OCI-LY3 (cell line): Measurements from ENCODE around the gene TNS3.

Experiments
- EZH2phosphoT487 ChIP-seq: fragments of 200-600 bp; shearing (Covaris generic); IDR thresholded peaks from 2 replicates; pipeline ENCODE4 v1.6.1; 2018; ENCODE audit warnings: antibody characterized with exemption, mixed run types, low read depth
- TF ChIP-seq, protein P1 (sequence below): fragments of 200-600, 300-600 bp; sonication (generic); IDR thresholded peaks from 2 replicates; pipeline ENCODE4 v1.5.1; 2014; ENCODE audit warnings: antibody characterized with exemption, low read length, low read depth

DNA sequence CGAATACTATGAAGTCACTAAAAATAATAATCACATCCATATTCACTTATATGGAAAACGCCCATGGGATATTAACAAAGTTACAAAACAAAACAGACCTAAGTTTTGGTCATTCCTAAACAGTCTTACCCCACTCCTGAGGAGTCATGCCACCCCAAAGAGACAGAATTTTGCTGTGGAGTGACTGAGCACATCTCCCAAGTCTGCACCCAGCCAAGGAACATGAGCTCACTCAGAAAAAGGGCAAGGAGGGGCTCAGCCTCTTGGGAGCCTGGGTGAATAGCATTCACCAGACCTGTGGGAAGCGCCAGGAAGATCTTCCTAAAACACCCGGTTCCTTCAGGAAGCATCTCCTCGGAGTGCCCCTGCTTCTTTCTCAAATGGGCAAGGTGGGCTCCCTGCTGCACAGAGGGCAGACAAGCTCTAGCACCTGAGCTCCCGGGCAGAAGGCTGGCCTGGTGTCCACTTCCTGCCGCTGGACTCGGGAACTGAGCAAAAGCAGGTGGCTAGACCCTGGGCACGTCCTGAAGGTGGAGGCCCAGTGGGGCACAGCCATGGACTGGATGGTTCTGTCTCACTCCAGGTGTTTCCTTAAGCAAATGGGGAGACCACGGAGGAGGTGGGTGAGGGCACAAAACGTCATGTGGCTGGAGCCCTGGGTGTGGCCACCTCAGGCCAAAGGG is 31.0 kb downstream of the TNS3 start:
- TF ChIP-seq, protein P1, sequence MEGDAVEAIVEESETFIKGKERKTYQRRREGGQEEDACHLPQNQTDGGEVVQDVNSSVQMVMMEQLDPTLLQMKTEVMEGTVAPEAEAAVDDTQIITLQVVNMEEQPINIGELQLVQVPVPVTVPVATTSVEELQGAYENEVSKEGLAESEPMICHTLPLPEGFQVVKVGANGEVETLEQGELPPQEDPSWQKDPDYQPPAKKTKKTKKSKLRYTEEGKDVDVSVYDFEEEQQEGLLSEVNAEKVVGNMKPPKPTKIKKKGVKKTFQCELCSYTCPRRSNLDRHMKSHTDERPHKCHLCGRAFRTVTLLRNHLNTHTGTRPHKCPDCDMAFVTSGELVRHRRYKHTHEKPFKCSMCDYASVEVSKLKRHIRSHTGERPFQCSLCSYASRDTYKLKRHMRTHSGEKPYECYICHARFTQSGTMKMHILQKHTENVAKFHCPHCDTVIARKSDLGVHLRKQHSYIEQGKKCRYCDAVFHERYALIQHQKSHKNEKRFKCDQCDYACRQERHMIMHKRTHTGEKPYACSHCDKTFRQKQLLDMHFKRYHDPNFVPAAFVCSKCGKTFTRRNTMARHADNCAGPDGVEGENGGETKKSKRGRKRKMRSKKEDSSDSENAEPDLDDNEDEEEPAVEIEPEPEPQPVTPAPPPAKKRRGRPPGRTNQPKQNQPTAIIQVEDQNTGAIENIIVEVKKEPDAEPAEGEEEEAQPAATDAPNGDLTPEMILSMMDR, result no peak
- TF ChIP-seq EZH2phosphoT487, result no peak
